IMR-90 (cell line): Measurements from ENCODE around the gene TMEM213.

ENCODE experiments used
- CTCF ChIP-seq: conservative IDR thresholded peaks from 2 replicates; pipeline ENCODE4 v1.5.1; 2012; ENCODE audit warnings: mild to moderate bottlenecking, low read depth, low read length, improper control_type of control experiment
- MAZ ChIP-seq: IDR thresholded peaks from 2 replicates; pipeline ENCODE4 v1.6.1; 2012; ENCODE audit warnings: low read depth, mild to moderate bottlenecking, low read length, improper control_type of control experiment, moderate library complexity, borderline replicate concordance
- POLR2A ChIP-seq: IDR thresholded peaks from 2 replicates; pipeline ENCODE4 v1.6.1; 2012; ENCODE audit warnings: mild to moderate bottlenecking, low read depth, low read length
- USF2 ChIP-seq: fragments of 150-350 bp; IDR thresholded peaks from 2 replicates; pipeline ENCODE4 v1.6.1; 2017; ENCODE audit warnings: mild to moderate bottlenecking, antibody characterized with exemption, low read length, low read depth

- TF ChIP-seq CTCF = no peak
- no peak for TF ChIP-seq POLR2A
- no peak for TF ChIP-seq USF2
- TF ChIP-seq MAZ = no peak
These were observed 4.9 kb downstream of the TMEM213 start for GRCh38 chr7:138802706-138803105.
